8988T (cell line): ENCODE results near the gene ACOT2.

ENCODE experiments used
- DNase-seq: peaks from one replicate; pipeline ENCODE4 v3.0.0; 2011

The ACOT2 gene

DNA sequence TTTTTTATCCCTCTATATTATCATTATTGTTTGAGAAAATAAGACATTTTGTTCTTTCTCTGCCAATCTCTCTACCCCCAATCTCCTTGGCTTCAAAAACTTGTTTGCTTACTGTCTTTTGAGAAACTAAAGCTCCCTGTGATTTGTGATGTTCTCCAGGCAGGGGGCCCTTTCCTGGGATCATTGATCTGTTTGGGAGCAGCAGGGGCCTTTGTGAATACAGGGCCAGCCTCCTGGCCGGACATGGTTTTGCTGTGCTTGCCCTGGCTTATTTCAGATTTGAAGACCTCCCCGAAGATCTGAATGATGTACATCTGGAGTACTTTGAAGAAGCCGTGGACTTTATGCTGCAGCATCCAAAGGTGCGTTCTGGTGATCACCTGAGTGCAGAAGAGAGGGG, 47.8 kb downstream of the ACOT2 start:
- DNase-seq, result no peak

DNA sequence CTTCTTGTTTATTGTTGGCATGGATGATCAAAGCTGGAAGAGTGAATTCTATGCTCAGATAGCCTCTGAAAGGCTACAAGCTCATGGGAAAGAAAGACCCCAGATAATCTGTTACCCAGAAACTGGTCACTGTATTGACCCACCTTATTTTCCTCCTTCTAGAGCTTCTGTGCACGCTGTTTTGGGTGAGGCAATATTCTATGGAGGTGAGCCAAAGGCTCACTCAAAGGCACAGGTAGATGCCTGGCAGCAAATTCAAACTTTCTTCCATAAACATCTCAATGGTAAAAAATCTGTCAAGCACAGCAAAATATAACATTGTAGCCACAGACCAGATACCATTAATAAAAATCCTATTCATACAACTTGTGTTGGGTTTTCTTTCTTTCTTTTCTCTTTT, 50.5 kb downstream of the ACOT2 start:
- no peak for DNase-seq

DNA sequence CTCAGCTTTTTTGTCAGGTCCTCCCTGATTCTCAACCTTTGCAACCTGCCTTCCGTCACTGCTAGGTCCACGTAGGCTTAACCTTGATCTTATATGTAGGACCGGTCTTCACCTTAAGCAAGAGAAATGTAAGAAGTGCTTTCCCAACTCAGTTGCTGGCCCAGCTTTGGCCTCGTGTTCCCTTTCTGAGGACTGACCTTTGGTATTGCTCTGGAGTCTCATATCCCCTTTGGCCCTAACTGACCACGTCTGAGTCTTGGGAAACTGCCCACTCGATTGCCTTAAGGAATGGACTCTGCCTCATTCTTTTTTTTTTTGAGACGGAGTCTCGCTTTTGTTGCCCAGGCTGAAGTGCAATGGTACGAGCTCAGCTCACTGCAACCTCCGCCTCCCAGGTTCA, 51.3 kb downstream of the ACOT2 start:
- DNase-seq, result no peak

DNA sequence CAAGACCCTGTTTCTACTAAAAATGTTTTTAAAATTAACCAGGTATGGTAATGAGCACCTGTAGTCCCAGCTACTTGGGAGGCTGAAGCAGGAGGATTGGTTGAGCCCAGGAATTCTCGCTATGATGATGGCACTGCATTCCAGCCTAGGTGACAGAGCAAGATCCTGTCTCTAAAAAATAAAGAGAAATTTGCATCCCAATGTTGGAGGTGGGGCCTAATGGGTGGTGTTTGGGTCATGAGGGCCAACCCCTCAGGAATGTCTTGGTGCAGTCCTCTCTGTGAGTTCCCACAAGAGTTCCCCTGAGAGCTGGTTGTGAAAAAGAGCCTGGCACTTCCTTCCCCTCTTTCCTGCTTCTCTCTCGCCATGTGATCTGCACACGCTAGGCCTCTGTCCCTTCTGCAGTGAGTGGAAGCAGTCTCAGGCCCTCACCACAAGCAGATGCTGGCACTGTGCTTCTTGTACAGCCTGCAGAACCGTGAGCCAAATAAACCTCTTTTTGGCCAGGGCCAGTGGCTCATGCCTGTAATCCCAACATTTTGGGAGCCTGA, 54.6 kb downstream of the ACOT2 start:
- DNase-seq, result no peak
